ENCODE results near the gene WAC. TPM values are rescaled to one million over a fixed set of nuclear protein-coding genes. Genes with fewer than 3 reads are reported as not detected.

The WAC gene
- polyA plus RNA-seq (2011; rRNA removed) (133 TPM in 2 replicates), polyA plus RNA-seq (2017; fragmentation: RNase III; extraction: RNeasy Plus Mini Kit Qiagen cat#74134 plus additional on column Dnase treatment) (63.9 to 66.1 TPM (median 64.4 TPM) in 3 replicates), polyA minus RNA-seq (2011; rRNA and poly(A)+ RNA removed) (81.4 and 87.1 TPM in 2 replicates)
- polyA plus RNA-seq (2012; cell fraction: cytosol; rRNA removed): 31.5 and 38.1 TPM in 2 replicates
- polyA plus RNA-seq (2012; cell fraction: nucleus; rRNA removed): 18.4 and 23.5 TPM in 2 replicates

DNA sequence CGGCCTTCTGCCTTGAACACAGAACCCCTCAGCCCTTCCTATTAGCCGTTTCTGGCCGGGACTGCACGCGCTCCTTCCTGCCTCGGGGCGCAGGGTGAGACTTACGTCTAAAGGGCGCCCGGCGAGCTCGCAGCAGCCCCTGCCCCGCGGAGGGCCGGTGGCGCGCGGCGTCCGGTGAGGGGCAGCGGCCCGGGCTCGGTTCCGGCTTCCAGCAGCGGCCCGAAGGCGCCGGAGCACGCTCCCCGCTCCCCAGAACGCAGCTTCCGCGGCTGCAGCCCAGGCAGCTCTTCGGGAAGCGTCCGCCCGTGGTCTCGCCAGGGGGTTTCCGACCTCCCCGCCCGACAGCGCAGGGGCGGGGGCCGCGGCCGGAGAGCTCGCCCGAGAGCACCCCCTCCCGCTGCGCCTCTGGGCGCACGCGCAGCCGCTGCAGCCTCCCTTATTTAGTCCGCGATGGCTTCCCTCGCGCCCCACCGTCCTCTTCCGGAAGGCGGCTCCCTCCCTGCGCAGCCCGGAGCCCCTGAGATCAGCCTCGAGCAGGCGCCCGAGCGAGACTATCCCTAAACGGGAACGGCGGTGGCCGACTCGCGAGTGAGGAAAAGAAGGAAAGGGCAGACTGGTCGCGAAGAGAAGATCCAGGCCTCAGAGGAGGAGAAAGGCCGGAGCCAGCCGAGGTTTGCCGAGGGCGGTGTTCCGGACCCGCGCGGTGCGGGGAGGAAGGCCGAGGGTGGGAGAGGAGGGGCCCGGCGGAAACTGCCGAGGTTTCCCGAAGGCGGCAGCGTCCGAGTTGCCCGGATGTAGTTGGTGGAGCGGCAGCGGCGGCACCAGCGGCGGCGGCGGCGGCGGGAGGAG, at the start of gene WAC:
TSS of gene WAC (plus strand) at position 782 of the 849 bp plus-strand sequence. CDS start 462 bp downstream, outside the sequence.
- ChIA-PET POLR2A (interaction anchor here (0.6 to 2.7 kb wide), 6 partner anchors 9 to 53 kb away, joined by 3 to 9 read pairs (median 4); no protein-coding TSS in a partner anchor), CTCF (interaction anchor here (0.9 to 1.6 kb wide), 3 partner anchors 13 to 107 kb away, joined by 3 read pairs; no protein-coding TSS in a partner anchor)
- ATAC-seq (peak; percentile 89 to 94), FAIRE-seq (no peak), DNase-seq (ENCODE audit: low read depth in 1 of 2, low spot score in 1 of 2) (peak; percentile 67 to 93)
- Histone ChIP-seq H3K4me1 (peaks cover 40% of the 10 kb centered on the region), H3K4me2 (peak within 1 kb of the TSS; percentile 97), H3K27ac (peak within 1 kb of the TSS; percentile 99 to 100), H3K9me3 (no peaks in the 10 kb centered on the region), H3K4me3 (peak within 1 kb of the TSS; percentile 77)
- no peak for TF ChIP-seq KDM5A (IDR thresholded peaks at IDR 0.05)
- no peak for TF ChIP-seq JUNB (IDR thresholded peaks at IDR 0.05)
- TF ChIP-seq MAZ (IDR thresholded peaks at IDR 0.05; ENCODE audit: borderline replicate concordance, low read depth, low read length): peak; percentile 22; the same call in 1 of the 2 replicates
- peak; percentile 80 to 87; a peak in 3 of 5 replicates for TF ChIP-seq JUN (IDR thresholded peaks at IDR 0.05)
- no peak for TF ChIP-seq ATOH8 (CRISPR knock-in tag; IDR thresholded peaks at IDR 0.05; ENCODE audit: low read depth)
- TF ChIP-seq, protein P1, sequence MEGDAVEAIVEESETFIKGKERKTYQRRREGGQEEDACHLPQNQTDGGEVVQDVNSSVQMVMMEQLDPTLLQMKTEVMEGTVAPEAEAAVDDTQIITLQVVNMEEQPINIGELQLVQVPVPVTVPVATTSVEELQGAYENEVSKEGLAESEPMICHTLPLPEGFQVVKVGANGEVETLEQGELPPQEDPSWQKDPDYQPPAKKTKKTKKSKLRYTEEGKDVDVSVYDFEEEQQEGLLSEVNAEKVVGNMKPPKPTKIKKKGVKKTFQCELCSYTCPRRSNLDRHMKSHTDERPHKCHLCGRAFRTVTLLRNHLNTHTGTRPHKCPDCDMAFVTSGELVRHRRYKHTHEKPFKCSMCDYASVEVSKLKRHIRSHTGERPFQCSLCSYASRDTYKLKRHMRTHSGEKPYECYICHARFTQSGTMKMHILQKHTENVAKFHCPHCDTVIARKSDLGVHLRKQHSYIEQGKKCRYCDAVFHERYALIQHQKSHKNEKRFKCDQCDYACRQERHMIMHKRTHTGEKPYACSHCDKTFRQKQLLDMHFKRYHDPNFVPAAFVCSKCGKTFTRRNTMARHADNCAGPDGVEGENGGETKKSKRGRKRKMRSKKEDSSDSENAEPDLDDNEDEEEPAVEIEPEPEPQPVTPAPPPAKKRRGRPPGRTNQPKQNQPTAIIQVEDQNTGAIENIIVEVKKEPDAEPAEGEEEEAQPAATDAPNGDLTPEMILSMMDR (IDR thresholded peaks at IDR 0.05): no peak
- TF ChIP-seq, protein P2, sequence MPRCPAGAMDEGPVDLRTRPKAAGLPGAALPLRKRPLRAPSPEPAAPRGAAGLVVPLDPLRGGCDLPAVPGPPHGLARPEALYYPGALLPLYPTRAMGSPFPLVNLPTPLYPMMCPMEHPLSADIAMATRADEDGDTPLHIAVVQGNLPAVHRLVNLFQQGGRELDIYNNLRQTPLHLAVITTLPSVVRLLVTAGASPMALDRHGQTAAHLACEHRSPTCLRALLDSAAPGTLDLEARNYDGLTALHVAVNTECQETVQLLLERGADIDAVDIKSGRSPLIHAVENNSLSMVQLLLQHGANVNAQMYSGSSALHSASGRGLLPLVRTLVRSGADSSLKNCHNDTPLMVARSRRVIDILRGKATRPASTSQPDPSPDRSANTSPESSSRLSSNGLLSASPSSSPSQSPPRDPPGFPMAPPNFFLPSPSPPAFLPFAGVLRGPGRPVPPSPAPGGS (IDR thresholded peaks at IDR 0.05): peak; percentile 54; the same call in 1 of the 3 replicates
- peak; percentile 60 for TF ChIP-seq POLR2A (IDR thresholded peaks at IDR 0.05; ENCODE audit: low read length)
- TF ChIP-seq PHF8 (IDR thresholded peaks at IDR 0.05; ENCODE audit: borderline replicate concordance, low read depth): peak; percentile 99
- no peak for TF ChIP-seq RAD21 (conservative IDR thresholded peaks at IDR 0.05 in 1 of 2, IDR thresholded peaks at IDR 0.05 in 1 of 2)
- TF ChIP-seq SMC3 (IDR thresholded peaks at IDR 0.05): no peak
- no peak for TF ChIP-seq NFE2L2 (conservative IDR thresholded peaks at IDR 0.05; ENCODE audit: low read length)
- TF ChIP-seq CBX2 (IDR thresholded peaks at IDR 0.05; ENCODE audit: borderline replicate concordance, low read depth): no peak
- no peak for TF ChIP-seq CHD4 (IDR thresholded peaks at IDR 0.05; ENCODE audit: borderline replicate concordance)
- TF ChIP-seq HEYL (CRISPR knock-in tag; IDR thresholded peaks at IDR 0.05): no peak
- TF ChIP-seq HMGXB4 (CRISPR knock-in tag; IDR thresholded peaks at IDR 0.05; ENCODE audit: borderline replicate concordance): no peak
- TF ChIP-seq FOXS1 (CRISPR knock-in tag; IDR thresholded peaks at IDR 0.05): no peak
- TF ChIP-seq, protein P3, sequence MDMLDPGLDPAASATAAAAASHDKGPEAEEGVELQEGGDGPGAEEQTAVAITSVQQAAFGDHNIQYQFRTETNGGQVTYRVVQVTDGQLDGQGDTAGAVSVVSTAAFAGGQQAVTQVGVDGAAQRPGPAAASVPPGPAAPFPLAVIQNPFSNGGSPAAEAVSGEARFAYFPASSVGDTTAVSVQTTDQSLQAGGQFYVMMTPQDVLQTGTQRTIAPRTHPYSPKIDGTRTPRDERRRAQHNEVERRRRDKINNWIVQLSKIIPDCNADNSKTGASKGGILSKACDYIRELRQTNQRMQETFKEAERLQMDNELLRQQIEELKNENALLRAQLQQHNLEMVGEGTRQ (IDR thresholded peaks at IDR 0.05): no peak
- TF ChIP-seq, protein P4, sequence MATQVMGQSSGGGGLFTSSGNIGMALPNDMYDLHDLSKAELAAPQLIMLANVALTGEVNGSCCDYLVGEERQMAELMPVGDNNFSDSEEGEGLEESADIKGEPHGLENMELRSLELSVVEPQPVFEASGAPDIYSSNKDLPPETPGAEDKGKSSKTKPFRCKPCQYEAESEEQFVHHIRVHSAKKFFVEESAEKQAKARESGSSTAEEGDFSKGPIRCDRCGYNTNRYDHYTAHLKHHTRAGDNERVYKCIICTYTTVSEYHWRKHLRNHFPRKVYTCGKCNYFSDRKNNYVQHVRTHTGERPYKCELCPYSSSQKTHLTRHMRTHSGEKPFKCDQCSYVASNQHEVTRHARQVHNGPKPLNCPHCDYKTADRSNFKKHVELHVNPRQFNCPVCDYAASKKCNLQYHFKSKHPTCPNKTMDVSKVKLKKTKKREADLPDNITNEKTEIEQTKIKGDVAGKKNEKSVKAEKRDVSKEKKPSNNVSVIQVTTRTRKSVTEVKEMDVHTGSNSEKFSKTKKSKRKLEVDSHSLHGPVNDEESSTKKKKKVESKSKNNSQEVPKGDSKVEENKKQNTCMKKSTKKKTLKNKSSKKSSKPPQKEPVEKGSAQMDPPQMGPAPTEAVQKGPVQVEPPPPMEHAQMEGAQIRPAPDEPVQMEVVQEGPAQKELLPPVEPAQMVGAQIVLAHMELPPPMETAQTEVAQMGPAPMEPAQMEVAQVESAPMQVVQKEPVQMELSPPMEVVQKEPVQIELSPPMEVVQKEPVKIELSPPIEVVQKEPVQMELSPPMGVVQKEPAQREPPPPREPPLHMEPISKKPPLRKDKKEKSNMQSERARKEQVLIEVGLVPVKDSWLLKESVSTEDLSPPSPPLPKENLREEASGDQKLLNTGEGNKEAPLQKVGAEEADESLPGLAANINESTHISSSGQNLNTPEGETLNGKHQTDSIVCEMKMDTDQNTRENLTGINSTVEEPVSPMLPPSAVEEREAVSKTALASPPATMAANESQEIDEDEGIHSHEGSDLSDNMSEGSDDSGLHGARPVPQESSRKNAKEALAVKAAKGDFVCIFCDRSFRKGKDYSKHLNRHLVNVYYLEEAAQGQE (IDR thresholded peaks at IDR 0.05): peak; percentile 15; the same call in 1 of the 2 replicates
- TF ChIP-seq RCOR1 (IDR thresholded peaks at IDR 0.05; ENCODE audit: low read depth, low read length): no peak
- peak; percentile 62 for TF ChIP-seq MAX (IDR thresholded peaks at IDR 0.05)
- TF ChIP-seq, protein P5, sequence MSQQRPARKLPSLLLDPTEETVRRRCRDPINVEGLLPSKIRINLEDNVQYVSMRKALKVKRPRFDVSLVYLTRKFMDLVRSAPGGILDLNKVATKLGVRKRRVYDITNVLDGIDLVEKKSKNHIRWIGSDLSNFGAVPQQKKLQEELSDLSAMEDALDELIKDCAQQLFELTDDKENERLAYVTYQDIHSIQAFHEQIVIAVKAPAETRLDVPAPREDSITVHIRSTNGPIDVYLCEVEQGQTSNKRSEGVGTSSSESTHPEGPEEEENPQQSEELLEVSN (IDR thresholded peaks at IDR 0.05; ENCODE audit: borderline replicate concordance, low read depth): peak; percentile 60; the same call in 1 of the 2 replicates
- WGBS (ENCODE audit: missing lambda C conversion rate): 3% methylated on average over 33 of the region's 102 CpGs
